ENCODE measurements around the gene TMEM272.

Gene TMEM272

GRCh38 chr13:51803422-51804294 lies 41.3 kb downstream of the TMEM272 start, which contains the start of gene DHRS12:
DHRS12 (minus strand) TSS chr13:51804163; CDS start chr13:51799659, 4,504 bp downstream.
- peak; percentile 93 for DNase-seq (ENCODE audit: low spot score)
- no peak for TF ChIP-seq CTCF (IDR thresholded peaks at IDR 0.05; ENCODE audit: extremely low read depth, missing control alignments)

GRCh38 chr13:51802631-51803418 lies 42.2 kb downstream of the TMEM272 start:
- no peak for DNase-seq (ENCODE audit: low spot score)
- no peak for TF ChIP-seq CTCF (IDR thresholded peaks at IDR 0.05; ENCODE audit: extremely low read depth, missing control alignments)

- DNase-seq (ENCODE audit: low spot score), result no peak
- TF ChIP-seq CTCF (IDR thresholded peaks at IDR 0.05; ENCODE audit: extremely low read depth, missing control alignments), result no peak
These were observed 43.3 kb downstream of the TMEM272 start for GRCh38 chr13:51801631-51802099.

GRCh38 chr13:51800486-51800885 lies 44.5 kb downstream of the TMEM272 start:
- no peak for DNase-seq (ENCODE audit: low spot score)
- no peak for TF ChIP-seq CTCF (IDR thresholded peaks at IDR 0.05; ENCODE audit: extremely low read depth, missing control alignments)

- TF ChIP-seq CTCF (IDR thresholded peaks at IDR 0.05; ENCODE audit: extremely low read depth, missing control alignments), result no peak
- no peak for DNase-seq (ENCODE audit: low spot score)
These were observed 45.7 kb downstream of the TMEM272 start for GRCh38 chr13:51799261-51799660.

GRCh38 chr13:51797664-51798488 lies 47.1 kb downstream of the TMEM272 start:
- TF ChIP-seq CTCF (IDR thresholded peaks at IDR 0.05; ENCODE audit: extremely low read depth, missing control alignments), result peak; percentile 39
- peak; percentile 68 for DNase-seq (ENCODE audit: low spot score)
